Measurements from ENCODE around the gene GOLGA6B.

GRCh38 chr15:72604794-72605193, 49.7 kb upstream of the GOLGA6B start:
- TF ChIP-seq CTCF (IDR thresholded peaks at IDR 0.05) (no peak), POLR2A (IDR thresholded peaks at IDR 0.05) (no peak)
